CD4-positive, alpha-beta T cell treated with Interleukin-4 for 1 hour (primary cell): ENCODE results near the gene EEA1.

Experiments used
- DNase-seq, 2 donors: peaks; one replicate each; pipeline ENCODE4 v3.0.0-alpha.2; 2020 to 2022

The EEA1 gene

DNA sequence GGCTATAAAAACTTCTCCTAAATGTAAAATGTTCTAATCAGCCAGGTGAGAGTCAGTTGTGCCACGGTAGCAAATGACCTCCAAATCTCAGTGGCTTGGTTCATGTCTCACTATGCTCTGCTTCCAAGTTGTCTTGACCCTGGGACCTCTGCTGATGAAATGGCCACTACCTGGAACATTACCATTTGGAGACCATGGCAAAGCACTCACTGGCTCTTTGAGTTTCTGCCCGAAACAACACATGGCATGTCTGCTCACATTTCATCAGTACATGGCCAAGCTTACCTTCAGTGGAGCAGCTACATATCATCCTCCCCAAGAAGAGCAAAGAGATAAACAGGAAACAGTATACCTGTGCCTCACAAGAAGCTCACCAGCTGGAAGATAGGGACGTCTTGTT, 186.1 kb downstream of the EEA1 start:
- DNase-seq = no peak

DNA sequence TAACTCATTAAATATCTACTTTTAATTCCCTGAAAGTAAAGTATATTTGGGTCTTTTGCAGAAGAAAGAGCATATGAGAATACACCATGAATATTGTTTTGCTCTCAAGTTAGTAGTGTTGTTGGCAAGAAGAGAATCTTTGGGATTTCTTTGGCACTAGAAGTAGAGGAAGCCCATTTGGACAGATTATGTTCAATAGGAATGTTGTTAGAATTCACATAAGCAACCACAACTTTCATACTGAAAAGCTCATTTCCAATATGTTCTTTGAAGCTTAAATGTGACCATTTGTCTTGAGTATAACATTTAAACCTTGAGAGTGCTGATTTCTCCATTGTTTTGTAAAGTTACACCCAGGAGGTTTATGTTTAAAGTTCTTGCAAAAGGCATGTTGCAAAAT, 188.7 kb downstream of the EEA1 start:
- DNase-seq = no peak

DNA sequence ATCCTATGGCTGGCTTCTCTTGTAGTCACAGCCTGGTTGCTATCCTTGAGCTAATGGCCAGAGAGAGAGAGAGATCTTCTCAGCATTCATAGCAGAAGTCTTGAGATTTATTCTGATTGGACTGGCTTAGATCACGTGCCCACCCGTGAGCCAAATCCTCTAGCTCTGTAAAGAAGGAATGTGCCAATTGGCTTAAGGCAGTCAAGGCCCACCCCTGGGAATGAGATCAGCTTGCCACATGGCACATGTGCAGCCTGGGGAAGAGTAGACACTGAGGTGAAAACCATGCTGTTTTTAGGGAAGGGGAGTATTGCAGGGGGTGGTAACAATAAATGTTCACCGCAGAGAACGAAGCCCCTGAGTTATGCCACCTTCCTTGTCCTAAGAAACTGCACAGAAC, 190.0 kb downstream of the EEA1 start:
- DNase-seq = no peak

DNA sequence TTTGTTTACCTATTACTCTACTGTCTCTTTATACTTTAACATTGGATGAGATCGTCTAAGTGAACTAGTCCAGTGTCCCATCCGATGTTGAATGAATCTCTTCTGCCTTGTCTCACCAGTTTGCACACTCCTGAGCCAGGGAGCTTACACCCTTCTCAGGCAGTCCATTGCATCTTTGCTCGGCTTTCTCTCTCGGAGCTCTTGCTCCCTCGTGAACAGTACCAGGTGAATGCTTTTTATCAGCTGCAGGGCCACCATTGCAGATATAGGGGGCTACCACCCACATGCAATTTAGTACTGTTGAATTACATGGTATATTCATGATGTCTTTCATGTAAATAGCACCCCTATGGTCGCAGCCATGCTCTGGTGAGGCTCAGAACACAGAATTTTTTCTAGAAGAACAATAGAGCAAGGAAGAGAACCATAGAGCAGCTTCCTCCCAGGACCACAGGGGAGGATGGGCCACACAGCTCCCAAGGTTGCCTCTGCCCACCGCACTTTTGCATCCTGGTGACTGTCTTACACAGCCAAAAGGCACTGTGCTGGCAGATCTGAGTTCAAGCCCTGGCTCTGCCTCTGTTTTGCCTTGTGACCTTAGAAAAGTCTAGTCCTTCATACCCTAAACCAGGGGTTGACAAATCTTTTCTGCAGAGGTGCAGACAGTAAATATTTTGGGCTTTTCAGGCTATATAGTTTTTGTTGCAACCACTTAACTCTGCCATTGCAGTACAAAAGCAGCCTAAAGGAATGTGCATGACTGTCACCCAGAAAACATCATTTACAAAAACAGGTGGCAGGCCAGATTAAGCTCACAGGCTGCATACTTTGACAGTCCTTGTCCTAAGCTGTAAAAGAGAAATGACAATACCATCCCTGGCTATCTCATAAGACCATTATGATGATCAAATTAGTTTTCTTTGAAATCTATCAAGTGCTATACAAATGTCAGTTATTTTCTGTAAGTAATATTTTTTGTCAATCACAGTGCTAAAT, 190.9 kb downstream of the EEA1 start:
- DNase-seq = no peak

DNA sequence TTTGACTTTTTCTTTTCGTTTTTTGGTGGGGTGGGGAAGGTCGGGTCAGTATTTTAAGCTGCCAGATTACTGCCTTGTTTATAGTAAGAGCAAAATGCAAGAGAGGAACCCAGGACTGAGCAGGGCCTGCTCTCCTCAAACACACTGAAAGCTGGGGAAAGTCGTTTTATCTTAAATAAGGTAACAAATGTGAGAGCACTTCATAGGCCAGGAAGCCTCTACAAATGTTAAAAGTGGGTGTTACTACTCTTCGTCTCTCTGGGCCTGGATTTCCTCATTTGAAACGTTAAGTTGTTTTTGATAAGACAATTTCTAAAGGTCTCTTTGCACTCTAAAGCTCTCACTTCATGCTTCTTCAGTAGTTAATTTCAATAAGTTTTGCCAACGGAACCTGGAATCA, 192.5 kb downstream of the EEA1 start:
- no peak for DNase-seq

DNA sequence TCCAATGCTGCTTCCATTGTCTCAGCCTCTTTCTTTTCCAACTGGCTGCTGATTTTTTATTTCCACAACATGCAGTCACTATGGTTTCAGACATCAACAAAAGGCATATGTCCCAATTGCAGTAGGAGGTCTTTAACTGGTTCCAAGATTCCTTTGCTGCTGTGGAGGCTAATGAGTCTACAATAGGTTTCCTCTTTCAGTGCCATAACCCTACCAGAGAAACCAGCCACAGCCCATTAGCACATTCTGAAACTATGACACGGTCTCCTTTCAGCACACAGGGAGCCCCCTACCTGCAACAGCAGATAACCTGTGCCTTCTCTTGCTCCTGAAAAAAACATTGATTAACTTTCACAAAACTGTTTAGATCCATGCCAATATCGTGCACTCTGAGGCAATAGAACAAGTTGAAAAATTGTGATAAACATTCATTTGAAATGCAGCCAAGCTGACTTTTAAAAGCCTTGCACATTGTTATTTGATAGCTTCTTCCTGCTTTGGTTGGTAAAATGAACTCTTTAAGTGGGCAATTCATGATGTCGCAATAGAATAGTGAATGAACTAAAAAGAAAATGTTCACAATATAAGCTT, 193.9 kb downstream of the EEA1 start:
- no peak for DNase-seq

DNA sequence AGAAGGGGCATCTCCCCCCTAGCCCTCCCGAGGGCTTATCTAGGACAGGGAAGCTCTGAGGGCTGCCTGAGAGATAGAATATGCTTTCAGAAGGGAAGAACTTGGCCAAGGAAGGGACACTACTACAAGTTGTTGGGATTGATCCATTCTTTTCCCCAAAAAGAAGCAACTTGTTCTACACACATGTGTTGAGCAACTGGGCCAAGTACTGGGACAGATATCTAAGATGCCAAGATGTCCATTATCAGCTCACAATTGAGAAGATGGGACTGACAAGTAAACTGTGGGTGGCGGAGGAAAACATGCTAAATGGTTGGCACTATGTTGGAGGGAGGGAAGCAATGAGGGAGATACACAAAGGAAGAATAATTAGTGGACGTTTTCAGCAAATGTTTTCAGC, 195.4 kb downstream of the EEA1 start:
- DNase-seq = no peak

DNA sequence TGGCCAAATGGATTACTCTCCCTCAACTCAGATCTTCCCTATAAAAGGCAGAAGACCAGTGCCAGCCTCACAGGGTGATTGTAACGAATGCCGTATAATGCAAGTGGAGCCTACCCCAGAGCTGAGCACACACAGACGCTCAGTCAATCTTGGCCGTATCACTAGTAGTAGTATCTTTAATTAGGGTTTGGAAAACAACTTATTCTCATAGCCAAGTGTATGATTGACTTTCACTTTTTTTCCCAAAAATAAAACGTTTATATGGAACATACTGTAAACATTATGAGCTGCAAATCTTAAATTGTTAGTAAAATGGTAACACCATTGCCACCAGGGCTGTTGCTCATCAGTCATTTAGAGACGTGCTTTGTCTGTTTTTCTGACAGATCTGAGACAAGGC, 195.9 kb downstream of the EEA1 start:
- DNase-seq = no peak

DNA sequence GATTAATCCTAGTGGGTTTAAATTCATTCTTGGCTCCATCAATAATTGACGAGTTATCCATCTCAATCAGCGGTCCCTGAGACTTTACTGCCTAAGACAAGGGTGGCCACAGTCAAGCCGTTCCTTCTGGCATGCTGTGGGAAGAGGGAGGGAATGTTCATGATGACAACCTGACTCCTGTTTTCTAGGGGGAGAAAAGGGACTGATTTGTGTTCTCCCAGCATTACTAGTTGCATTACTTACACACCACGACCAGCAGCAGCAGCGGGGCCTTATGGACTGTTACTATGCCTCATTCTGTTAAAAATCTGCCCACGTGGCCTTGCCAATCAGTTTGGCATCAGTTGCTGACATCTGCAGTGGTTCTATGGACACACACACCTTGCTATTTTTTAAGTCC, 196.4 kb downstream of the EEA1 start:
- DNase-seq = no peak

DNA sequence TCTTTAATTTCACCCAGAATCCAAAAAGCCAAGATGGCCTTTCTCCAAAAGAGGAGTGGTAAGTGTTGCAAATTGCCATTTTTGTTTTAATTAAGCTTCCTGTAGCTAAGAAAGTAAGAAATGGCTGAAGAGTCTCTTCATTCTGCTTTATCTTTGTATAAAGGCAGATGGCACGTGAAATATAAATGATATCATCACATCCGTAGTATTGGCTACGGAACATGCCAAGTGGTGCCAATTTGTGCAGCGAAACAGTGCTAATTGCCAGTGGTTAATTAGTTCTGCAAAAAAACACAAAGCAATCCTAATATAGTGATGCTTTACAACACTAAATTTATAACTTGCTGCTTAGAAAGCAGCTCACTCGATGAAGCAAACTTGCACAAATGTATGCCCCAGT, 196.9 kb downstream of the EEA1 start:
- DNase-seq = no peak

DNA sequence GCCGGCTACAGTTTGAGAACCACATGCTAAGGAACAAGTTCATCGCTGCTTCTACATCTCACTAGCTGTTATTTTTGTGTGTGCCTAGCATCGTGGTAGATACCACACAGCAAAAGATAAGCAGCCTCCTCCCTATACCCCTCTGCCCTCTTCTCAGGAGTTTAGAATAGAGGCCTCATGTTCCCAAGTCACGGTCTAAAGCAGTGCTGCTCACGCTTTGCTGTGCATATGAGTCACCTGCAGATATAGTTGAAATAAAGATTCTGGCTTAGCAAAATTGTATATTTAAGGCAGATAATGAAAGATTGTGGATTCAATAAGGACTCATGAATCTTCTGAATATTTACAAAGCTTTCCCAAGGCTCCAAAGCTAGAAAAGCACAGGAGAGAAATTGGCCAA, 198.3 kb downstream of the EEA1 start:
- DNase-seq = no peak

DNA sequence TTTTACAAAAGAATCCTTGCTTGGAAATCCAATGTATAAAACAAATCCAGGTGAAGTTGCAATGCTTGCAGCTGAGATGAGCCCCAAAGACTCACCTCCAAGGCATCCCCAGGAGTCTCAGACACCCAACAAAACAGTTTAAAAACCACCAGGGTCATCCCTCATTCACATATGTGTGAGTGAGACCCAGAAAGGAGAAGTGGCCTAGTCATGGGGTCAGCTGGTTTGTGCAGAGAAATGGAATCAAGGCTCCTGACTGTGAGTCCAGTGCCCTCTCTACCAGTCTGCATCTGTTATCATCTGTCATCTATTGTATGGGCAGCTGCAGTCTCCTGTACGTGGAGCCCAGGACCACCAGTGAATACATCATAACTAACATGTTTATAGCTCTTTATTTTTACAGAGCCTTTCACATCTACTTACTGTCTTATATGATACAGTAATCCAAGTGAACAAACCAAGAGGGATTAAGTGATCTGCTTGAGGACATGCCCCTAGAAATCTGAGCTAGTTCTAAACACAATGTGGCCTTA, 199.3 kb downstream of the EEA1 start:
- DNase-seq = no peak

DNA sequence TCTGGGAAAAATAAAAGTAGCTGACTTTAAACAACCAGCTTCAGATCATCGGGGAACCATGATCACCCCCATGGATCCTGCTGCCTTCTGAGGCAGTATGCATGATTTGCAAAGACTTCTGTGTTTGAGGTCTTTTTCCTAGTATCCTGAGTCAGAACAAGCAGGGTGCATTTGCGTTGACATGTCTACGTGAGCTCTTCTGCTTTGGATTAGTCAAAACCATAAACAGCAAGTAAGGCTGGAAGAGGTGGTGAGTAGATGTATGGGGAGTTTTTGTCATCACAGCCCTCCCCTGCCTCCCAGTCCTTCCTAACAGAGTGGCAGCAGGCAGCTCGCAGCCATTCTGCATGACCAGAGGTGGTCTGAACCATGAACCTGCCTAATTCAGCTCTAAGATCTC, 202.2 kb downstream of the EEA1 start:
- DNase-seq = no peak

DNA sequence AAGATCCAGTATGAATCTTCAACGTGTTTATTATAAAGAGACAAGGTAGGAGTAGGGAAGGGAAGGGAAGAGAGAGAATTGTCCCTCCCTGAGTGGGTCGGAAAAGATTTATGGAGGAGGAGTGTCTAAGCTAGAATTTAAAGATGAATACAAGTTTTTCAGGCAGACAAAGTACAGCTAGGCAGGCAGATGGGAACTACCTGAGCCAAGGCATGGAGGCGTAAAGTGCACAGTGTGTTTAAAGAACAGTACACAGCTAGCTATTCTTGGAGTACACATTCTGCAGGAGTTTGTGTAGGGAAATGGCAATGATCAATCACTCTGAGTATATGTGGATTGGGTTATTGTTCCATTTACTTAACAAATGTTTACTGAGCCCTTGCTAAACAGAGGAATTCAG, 206.2 kb downstream of the EEA1 start:
- no peak for DNase-seq

DNA sequence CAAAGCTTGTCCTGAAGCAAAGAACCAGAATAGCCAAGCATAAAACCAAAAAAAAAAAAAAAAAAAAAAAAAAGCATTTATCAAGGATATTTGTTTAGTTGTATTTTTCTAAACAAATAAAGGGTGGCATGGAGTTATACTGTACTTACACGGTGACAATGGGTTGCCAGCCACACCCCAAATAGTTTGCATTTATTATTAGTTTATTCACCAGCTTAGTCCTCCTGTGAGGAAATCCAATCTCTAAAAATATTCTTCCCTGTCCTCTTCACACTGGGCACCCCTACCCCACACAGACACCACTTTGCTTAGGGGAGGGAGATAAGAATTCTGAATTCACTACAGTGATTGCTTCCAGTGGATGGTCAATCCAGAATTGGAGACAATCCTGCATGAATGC, 207.4 kb downstream of the EEA1 start:
- no peak for DNase-seq

DNA sequence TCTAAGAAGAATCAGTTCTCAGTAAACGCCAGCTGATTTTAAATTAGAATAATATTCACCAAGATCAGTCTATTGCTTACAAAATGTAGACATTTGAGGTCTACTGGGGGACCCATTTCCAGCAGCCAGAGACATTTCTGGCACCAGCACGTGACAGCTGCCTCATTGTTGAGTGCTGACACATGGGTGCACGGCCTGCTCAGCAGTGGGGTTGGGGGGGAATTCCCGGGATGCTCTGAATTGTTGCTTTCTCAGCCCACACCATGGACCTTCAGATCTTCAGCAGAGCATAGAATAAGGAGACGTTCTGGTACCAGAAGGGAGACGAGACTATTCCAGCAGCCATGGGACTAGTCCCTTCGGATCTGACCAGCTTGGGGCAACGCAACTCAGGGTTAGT, 208.0 kb downstream of the EEA1 start:
- DNase-seq = no peak
